H4 (cell line): ENCODE results near the gene TRIM54. TPM values are rescaled to one million over a fixed set of nuclear protein-coding genes. Genes with fewer than 3 reads are reported as not detected.
A peak's percentile ranks its signal among the peaks of the same experiment; 100 is the strongest.
"Not testable (repeated sequence)": the region's sequence is repeated elsewhere in the genome, so short reads cannot be mapped to it uniquely, and the experiment has no call there.

Source experiments
- DNase-seq: peaks from one replicate; pipeline ENCODE4 v3.0.0-alpha.2; 2015; ENCODE audit warnings: low spot score
- total RNA-seq: library from RNA; depleted of rRNA; stranded (reverse); fragments of >200 nt; shearing (Covaris generic); gene quantifications from 2 replicates; pipeline ENCODE4 v1.2.3, GENCODE V29; 2014

TRIM54 gene
- total RNA-seq, 1 experiment from 2014 or later = 0.35 TPM

DNA sequence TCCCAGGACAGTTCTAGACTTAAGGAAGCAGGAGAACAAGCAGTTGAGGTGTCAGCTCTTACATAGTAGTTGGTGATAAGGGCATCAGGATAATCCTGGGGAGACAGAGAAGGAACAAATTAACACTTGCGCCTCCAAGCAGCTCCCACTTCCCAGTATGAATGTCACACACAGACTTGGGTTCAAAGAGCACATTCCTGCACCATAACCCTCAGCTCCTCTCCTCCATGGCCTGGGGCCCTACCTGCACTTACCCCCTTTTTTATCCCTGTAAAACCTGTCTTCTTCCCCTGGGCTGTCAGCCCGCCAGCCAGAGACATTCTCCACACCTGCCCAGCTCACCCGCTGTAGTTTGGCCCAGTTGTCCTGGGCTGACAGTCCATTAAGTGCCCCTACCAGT is 29.9 kb downstream of the TRIM54 start:
- no peak for DNase-seq

GRCh38 chr2:27313882-27314645 is 31.8 kb downstream of the TRIM54 start:
- DNase-seq = no peak

- no peak for DNase-seq
These were observed 32.5 kb downstream of the TRIM54 start for GRCh38 chr2:27314709-27315108.

GRCh38 chr2:27315122-27315521 is 32.9 kb downstream of the TRIM54 start:
- DNase-seq = no peak

GRCh38 chr2:27316655-27317412 is 34.6 kb downstream of the TRIM54 start:
- no peak for DNase-seq

GRCh38 chr2:27319839-27320238 is 37.6 kb downstream of the TRIM54 start:
- DNase-seq = not testable (repeated sequence)

DNA sequence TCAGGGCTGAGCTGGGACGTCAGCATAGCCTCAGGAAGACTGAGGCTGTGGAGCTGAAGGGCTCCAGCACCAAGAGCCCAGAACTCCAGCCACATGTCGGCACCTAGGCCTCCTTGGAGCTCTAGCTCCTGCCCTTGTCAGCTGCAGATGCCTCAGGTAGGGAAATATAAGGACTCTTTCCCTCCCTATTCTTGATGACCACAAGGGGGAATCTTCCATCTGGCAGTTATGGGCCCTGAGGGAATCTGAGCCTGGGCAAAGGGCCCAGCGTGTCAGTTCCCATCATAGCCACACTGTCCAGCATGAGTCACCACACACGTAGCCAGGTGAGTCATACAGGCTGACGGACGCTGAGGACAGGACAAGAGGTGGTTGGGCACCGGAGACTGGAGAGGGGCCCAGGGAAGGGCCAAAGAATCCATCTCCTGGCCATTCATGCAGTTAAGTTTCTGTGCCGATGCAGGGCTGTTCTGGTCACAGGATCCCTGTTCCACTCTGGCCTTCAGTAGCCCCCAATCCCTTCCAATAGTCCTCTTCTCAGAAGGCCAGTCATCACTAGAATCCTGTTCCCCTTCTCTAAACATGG is 38.8 kb downstream of the TRIM54 start:
- DNase-seq = peak; percentile 94

DNA sequence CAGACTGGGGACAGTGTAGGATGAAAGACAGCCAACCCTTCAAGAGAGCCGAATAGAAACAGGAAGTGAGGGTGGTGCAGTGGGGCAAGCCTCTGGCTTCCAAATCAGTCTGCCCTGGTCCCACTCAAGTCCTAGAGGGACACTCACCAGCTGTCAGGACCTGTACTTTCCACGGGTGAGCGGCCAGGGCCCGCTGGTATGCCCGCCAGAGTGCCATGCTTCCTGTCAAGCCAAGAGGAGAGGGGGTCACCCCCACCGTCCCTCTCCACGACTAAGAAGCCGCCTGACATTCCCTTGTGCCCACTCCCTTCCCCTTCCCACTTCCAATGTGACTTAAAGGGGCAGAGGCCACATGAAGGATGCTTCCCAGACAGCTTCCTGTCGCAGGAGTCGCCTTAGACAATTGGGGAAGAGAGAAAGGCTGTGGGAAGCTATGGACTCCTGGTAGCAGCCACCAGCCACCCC is 40.1 kb downstream of the TRIM54 start:
- DNase-seq = no peak

DNA sequence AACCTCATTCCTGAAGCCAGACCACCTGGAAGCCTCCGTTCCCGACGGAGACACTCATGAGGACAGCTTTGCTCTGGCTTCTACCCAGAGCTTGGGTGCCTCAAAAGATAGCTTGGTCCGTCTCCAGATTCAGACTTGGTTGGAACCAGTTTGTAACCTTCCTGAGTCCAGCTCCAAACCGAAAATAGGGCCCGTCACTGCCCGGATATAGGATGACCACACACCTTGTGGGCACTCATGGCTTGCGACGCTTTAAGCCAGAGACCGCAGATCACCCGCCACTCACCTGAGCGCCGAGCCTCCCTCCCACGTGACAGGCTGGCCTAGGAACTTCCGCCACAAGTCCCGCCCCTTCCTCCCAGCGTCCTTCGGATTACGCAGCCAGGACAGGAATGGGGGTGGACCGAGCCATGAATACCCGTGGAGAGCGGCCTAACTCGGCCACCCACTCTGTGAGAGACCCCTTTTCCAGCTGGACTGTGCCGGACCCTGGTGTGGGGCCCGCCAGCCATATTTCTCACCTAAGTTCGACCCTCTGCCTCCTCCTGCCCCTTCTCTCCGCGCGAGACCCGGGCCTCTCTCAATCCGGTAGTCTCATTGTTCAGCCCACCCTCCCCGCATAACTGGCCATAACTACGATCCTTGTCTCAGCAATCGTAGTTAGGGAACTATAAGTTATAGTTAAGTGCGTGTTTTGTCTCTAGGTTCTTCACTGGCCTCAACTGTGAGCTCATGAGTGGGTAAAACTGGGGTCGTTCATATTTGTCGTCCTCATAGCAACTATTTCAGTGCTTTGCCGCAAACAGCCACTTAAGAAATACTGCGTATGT is 40.8 kb downstream of the TRIM54 start, which contains the start of gene MPV17:
TSS of gene MPV17 (minus strand) at position 332 of the 830 bp plus-strand sequence. CDS start 580 bp downstream, outside the sequence.
- peak; percentile 90 for DNase-seq

DNA sequence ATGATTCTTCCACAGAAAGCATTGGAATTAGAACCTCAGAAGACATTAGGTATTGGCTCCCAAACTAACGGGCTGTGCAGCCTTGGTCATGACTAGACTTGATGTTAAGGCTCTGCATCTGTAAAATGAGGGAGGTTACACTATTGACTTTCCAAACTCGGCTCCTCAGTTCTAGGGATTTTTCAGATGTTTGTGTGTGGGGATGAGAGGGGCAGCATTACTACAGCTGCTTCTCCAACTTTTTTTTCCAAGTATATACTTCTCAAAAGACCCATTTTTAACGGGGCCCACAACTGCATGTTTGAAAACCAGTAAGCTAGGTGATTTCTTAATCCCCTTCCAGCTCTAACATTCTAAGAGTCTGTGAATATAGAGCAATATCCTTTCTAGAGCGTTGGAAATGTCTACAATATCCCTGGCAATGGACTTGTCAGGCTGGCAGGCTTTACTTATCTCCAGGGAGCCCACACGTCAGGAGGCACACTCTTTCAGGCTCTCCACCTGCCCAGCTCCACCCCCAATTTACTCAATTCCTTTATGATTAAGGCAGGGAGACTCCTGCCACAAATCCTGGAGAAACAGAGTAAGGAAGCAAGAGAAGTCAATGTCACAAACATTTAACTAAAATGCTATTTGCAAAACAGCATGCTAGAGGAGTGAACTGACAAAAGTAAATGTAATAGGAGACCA is 41.5 kb downstream of the TRIM54 start:
- DNase-seq = no peak

DNA sequence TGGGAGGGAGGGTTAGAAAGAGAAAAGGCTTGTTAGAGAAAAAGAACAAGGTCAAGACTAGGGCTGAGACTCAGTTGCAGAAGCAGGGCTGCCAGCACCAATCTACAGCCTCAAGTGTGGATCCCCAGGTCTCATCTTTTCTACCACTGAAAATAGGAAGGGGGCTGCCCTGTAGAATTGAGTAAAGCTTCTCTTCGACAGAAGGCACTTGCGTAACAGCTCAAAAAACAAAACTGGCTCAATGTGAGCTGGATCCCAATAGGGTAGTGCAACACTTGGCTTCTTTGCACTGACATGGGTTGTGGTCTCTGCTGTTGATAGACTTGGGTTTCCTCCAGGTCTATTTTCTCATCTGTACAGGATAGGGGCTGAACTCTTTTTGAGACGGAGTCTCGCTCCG is 42.5 kb downstream of the TRIM54 start:
- DNase-seq = no peak

DNA sequence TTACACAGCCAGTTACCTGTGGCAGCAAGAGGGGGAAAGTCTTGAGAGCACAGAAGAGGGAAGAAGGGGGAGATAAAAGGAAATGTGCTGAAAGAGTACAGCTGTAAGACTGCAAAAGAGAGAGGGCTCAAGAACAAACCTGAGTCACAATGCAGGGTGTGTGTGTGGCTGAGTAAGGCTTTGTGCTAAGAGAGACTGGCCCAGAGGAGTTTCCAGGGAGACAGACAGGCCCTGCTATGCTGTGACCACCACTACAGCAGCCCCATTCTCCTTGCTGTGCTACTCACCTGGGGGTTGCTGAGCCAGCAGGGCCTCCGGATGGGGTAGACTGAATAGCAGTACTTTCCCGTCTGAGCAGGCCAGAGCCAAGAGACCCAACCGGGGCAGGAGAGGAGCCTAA is 53.1 kb downstream of the TRIM54 start:
- no peak for DNase-seq

GRCh38 chr2:27336173-27336572 is 53.9 kb downstream of the TRIM54 start:
- no peak for DNase-seq

DNA sequence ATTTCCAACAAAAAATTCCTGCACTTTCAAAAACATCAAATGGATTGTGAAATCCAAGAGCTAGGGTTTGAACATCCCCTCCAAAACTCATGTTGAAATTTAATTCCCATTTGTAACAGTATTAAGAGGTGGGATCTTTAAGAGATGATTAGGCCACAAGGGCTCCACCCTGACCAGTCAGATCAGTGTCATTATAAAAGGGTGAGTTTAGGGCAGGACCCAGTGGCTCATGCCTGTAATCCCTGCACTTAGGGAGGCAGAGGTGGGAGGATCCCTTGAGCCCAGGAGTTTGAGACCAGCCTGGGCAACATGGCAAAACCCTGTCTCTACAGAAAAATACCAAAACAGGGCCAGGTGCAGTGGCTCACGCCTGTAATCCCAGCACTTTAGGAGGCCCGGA is 65.4 kb downstream of the TRIM54 start:
- DNase-seq = no peak

GRCh38 chr2:27350106-27350693 is 68.0 kb downstream of the TRIM54 start:
- no peak for DNase-seq

GRCh38 chr2:27351802-27352598 is 69.8 kb downstream of the TRIM54 start:
- no peak for DNase-seq

DNA sequence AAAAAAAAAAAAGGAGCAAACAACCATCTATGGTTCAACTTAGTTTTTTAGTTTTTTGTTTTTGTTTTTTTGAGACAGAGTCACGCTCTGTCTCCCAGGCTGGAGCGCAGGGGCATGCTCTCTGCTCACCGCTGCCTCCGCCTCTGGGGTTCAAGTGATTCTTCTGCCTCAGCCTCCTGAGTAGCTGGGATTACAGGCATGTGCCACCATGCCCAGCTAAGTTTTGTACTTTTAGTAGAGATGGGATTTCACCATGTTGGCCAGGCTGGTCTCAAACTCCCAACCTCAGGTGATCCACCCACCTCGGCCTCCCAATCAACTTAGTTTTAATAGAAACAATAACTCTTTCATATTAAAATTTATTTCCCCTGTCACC is 71.1 kb downstream of the TRIM54 start:
- DNase-seq = not testable (repeated sequence)

DNA sequence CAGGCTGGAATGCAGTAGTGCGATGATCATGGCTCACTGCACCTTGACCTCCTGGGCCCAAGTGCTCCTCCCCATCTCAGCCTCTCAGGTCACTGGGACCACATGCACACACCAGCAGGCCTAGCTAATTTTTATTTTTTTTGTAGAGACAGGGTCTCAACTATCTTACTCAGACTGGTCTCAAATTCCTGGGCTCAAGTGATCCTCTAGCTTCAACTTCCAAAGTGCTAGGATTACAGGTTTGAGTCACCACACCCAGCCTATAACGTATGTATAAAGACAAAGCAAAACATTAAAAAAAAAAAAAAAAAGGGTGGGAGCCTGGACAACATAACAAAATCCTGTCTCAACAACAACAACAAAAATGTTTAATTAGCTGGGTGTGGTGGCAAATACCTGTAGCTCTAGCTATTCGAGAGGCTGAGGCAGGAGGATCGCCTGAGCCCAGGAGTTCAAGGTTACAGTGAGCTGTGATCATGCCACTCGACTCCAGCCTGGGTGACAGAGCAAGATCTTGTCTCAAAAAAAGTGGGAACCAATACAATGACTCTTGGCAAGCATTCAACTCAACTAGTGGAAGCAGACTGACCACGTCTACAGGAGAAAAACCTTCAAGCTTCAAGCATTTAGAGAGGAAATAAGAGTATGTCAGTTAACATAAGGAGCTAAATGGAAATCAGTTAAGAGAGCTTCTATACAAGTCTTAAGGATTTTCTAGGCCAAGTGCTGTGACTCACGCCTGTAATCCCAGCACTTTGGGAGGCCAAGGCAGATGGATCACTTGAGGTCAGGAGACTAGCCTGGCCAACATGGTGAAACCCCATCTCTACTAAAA is 71.8 kb downstream of the TRIM54 start:
- no peak for DNase-seq

GRCh38 chr2:27354597-27354927 is 72.3 kb downstream of the TRIM54 start:
- no peak for DNase-seq
